Right lung (tissue), 5 donors: Measurements from ENCODE around the gene NTN1. TPM values are rescaled to one million over a fixed set of nuclear protein-coding genes. Genes with fewer than 3 reads are reported as not detected.

Experiments
- DNase-seq, 2 donors: peaks; one replicate each; pipeline ENCODE4 v3.0.0-alpha.2; 2013
- polyA plus RNA-seq, 5 donors: library from polyadenylated mRNA; unstranded; fragments of 120-200 nt; gene quantifications; one replicate each; pipeline versions ENCODE4 v1.2.1 to v1.2.3, GENCODE V29; 2013; ENCODE audit warnings: inconsistent platforms in 1 of 5, low replicate concordance in 1 of 5; ENCODE audit not compliant: insufficient read length in 5 of 5, insufficient read depth in 1 of 5

The NTN1 gene
- polyA plus RNA-seq, 5 donors: 6.3 to 16.8 (median 8.4) TPM

- DNase-seq: no peak
Observed at GRCh38 chr17:9120471-9120870, 99.2 kb downstream of the NTN1 start.

GRCh38 chr17:9121186-9121820, 100.0 kb downstream of the NTN1 start:
- no peak for DNase-seq

- no peak for DNase-seq
Observed at GRCh38 chr17:9123594-9124553, 102.6 kb downstream of the NTN1 start.

- no peak for DNase-seq
Observed at GRCh38 chr17:9124554-9124935, 103.2 kb downstream of the NTN1 start.

- DNase-seq: no peak
Observed at GRCh38 chr17:9125722-9126121, 104.4 kb downstream of the NTN1 start.

GRCh38 chr17:9127340-9127739, 106.0 kb downstream of the NTN1 start:
- no peak for DNase-seq

GRCh38 chr17:9131371-9131770, 110.1 kb downstream of the NTN1 start:
- DNase-seq: no peak

- no peak for DNase-seq
Observed at GRCh38 chr17:9132291-9132690, 111.0 kb downstream of the NTN1 start.

- no peak for DNase-seq
Observed at GRCh38 chr17:9132944-9133610, 111.8 kb downstream of the NTN1 start.

GRCh38 chr17:9138161-9138717, 116.9 kb downstream of the NTN1 start:
- DNase-seq: no peak

- DNase-seq: no peak
Observed at GRCh38 chr17:9139695-9140094, 118.4 kb downstream of the NTN1 start.

- DNase-seq: peak in 1 of 2 donors; percentile 29
Observed at GRCh38 chr17:9140550-9141424, 119.5 kb downstream of the NTN1 start.

- DNase-seq: no peak
Observed at GRCh38 chr17:9141425-9141753, 120.1 kb downstream of the NTN1 start.

GRCh38 chr17:9142772-9143494, 121.6 kb downstream of the NTN1 start:
- DNase-seq: no peak

GRCh38 chr17:9144502-9145249, 123.4 kb downstream of the NTN1 start:
- no peak for DNase-seq

- no peak for DNase-seq
Observed at GRCh38 chr17:9146064-9146463, 124.8 kb downstream of the NTN1 start.

- DNase-seq: no peak
Observed at GRCh38 chr17:9148905-9149525, 127.7 kb downstream of the NTN1 start.

GRCh38 chr17:9150446-9151090, 129.3 kb downstream of the NTN1 start:
- peak; percentile 27 to 28 for DNase-seq

- peak; percentile 45 to 53 for DNase-seq
Observed at GRCh38 chr17:9151091-9151490, 129.8 kb downstream of the NTN1 start.
